ENCODE measurements around the gene KLK13. TPM values are rescaled to one million over a fixed set of nuclear protein-coding genes. Genes with fewer than 3 reads are reported as not detected.

The KLK13 gene
- total RNA-seq, 1 donor from 2014 or later: not detected

DNA sequence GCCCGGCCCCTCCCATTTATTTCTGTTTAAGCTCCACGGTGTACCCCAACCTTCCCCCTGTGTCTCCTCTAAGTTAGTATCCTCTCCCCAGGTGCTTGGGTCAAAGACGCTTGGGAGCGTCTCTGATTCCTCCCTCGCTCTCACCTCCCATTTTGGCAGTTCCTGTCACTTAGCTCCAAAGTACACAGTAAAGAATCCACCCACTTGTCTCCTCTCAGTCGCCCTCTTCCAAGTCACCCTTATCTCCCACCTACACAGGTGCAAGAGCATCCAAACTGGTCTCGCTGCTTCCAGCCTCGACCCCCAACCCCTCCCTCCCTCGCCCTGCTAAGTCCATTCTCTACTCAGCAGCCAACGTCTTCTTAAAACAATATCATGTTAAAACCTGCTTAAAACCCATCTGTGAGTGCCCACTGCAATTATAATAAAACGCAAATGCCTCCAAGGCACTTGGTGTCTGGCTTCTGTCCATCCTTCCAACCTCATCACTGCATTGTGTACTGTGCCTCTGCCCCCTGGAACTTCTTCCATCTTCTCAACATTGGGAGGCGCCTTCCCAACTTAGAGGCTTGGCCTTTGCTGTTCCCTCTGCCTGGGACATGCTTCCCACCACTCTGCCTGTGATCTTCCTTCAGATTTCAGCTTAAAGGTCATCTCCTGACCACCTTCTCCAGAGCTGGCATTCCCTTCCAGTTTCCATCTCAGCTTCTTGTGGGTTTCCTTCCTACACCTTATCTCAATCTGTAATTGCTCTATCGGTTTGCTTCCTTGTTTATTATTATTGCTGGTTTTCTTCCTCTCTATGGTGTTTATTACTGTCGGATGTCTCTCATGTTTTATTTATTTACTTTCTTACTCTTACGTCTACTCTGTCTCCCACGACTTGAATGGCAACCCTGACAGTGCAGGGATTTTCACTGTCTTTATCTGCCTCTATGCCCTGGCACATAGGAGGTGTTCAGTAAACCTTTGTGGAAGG is 27.3 kb upstream of the KLK13 start:
- DNase-seq (ENCODE audit: low read depth): no peak

DNA sequence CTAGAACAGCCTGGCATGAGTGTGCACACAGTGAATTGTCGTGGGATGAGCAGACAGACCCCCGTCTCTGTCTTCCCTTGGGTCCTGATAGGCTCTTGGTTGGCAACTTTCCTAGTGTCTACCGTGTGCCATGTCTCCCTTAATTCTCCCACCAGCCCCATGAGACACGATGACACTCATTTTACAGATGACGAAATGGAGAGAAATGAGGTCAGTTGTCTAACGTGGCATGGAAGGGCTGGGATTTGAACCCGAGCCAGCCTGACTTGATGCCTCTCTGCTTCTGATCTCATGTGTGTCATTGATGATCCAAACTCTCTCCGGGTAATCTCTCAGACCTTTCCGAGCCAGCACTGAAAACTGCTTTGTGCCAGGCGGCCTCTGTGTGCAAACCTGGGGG is 26.2 kb upstream of the KLK13 start:
- no peak for DNase-seq (ENCODE audit: low read depth)

DNA sequence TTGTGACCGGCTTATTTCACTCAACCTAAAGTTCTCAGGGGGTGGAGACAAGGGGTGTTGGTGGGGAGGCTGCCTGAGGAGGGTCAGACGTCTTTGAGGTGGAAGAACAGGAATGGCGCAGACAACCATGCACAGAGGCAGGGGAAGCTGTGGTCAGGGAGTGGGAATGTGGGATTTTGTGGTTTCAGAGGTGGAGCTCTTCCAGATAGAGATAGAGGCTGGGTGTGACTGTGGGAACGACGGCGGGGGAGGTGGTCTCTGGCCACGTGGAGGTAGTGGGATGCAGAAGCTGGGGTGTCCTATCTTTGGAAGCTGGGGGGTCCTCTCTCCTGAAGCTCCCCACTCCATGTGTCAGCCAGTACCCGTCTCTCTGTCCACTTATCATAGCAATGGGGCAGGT is 25.6 kb upstream of the KLK13 start:
- DNase-seq (ENCODE audit: low read depth): no peak

DNA sequence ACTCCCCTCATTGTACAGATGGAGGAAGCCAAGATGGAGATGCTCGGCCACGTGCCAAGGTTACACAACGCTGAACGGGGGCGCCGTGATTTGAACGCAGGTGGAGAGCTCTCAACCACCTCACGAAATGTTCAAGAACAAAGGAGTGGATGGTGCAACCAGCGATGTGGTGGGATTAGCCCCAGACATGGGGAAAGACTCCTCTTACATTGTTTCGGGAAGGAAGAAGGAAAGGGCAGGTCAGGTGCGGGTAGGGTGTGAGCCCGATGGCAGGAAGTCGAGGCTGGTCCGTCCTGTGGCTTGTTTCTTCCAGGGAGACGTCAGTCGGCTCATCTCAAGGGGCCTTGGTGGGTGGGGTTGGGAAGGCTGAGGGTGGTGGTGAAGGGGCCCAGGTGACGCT is 24.9 kb upstream of the KLK13 start:
- no peak for DNase-seq (ENCODE audit: low read depth)

DNA sequence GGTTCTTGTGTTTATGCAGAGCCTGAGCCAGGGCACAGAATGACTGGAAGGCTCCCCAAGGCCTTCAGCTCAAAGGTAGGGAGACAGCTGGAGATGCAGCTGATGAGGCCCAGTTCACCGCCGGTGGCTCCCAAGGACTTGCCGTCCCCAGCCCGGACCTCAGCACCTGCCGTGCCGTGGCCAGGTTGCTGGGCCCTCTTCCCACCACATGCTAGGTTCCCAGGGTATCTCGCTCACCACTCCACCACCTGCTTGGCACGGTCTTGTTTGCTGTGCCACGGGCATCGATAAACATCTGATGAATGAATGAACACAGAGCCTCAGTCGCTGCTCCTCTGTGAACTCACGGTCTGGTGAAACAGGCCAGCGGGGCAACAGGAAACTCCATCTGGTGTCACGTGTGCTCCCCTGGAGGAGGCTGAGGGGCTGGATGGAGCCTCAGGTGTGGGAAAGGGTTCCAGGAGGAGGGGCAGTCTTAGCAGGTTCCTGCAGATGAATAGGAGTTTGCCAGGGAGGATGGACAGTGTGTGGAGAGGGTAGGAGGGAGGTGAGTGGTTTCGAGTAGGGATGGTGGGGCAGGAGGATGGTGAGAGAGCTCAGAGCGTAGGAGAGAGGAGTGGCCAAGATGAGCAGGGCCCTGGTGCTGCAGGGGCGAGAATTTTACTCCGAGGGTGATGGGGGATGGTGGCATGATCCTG is 21.4 kb upstream of the KLK13 start:
- DNase-seq (ENCODE audit: low read depth): no peak

DNA sequence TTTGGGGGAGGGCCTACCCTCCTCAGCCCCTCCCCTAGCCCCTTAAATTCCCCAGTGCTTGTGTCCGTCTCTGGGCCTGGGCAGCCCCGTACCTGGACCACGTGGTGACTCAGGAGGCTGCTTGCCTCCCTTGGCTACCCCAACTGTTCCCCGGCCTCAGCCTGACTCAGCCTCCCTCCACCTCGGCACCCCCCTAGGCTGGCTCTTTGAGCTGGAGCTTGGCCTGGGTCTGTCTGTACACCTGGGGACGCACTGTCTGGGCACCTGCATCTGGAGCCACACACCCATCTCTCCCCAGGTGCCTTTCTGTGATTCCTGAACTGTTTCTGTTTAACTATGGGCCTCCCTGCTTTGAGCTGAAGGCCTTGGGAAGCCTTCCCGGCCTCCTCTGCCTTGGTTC is 19.6 kb upstream of the KLK13 start:
- DNase-seq (ENCODE audit: low read depth): no peak

DNA sequence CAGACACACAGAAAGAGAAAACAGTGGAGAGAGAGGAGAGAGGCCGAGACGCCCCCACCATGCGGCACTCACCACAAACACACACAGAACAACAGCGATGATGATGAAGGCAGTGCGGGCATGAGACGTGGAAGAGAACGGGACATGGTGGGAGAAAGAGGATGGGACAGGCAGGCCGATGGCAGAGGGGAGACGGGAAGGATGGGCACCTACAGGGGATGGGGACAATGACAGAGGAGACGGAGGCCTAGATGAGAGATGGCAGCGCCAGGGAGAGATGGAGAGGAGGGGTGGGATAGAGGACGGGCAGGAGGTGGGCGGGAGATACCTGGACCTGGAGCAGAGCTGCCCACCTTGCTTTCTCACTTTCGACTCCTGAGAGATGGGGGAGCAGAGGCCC is 18.9 kb upstream of the KLK13 start:
- no peak for DNase-seq (ENCODE audit: low read depth)

DNA sequence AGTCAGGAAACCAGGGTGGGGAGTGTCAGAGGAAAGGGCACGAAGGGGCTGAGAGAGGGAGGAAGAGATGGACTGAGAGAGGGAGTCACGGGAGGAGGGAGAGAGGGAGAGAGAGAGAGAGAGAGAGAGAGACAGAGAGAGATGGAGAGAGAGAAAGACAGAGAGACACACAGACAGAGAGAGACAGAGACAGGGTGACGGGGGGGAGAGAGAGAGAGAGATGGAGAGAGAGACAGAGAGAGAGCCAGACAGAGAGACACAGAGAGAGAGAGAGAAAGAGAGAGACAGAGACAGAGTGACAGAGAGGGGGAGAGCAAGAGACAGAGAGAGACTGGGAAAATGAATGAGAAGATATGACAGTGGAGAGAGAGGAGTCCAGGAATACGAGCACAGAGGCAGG is 18.3 kb upstream of the KLK13 start:
- DNase-seq (ENCODE audit: low read depth): no peak

DNA sequence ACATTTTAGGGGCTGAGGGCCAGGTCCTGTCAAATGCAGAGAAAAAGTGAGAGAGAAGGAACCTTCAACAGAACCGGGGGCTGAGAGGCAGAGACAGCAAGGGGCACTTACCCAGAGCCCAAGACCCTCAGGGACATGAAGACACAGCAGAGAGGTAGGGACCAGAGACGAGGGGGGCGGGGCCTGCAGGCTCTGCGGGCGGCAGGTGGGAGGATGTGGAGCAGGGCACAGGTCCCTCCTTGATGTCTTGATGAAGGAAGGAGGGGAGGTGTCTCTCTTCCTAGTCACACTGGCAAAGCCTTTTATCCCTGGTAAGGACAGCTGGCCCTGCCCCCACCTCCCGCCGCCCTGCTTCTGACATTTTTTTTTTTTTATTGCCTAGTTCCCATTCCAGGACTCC is 17.7 kb upstream of the KLK13 start, which contains the start of gene KLK14:
KLK14 (minus strand) TSS at position 277 of the 400 bp plus-strand sequence; CDS start at position 4, 273 bp downstream.
- DNase-seq (ENCODE audit: low read depth): no peak

DNA sequence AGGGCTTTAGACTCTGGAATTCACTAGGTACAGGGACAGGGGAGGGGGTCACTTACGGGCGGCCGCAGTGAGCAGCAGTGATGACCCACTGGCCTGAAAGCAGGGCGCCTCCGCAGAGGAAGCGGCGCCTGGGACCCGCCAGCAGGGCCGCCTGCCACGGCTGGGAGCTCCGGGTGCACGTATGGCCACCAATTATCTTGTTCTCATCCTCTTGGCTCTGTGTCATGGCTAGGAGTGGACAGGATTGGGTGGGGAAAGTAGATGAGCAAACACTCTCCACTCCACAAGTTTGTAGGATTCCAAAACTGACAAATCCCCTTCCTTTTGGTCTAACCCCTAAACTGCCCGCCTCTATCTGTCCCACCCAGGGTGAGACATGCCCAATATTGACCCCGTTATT is 16.6 kb upstream of the KLK13 start:
- no peak for DNase-seq (ENCODE audit: low read depth)

DNA sequence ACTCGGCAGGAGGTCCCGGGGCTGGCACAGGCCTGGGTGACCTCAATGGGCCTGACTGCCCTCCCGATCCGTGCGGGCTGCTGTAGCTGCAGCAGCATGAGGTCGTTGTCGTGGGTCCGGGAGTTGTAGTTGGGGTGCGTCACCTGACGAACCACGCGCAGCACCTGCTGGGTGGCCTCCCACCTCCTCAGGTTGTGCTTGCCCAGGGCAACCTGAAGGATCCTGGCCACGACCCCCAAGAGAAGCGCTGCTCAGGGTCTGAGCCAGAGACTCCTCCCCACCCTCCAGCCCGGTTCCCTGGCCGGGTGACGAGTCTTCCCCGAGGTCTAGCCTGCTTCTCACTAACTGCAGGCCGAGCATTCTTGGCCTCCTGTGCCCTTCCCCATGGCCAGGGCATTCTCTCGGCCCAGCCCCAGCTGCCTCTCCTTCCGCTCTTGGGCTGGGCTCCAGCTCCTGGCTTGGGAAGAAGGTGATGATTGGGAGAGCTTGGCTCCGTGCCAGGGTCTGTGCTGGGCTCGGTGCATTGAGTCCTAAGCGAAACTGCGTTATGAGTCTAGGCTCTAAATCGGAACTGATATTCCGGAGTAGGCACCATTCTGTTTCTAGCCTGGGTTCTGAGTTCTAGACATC is 14.7 kb upstream of the KLK13 start:
- no peak for DNase-seq (ENCODE audit: low read depth)

DNA sequence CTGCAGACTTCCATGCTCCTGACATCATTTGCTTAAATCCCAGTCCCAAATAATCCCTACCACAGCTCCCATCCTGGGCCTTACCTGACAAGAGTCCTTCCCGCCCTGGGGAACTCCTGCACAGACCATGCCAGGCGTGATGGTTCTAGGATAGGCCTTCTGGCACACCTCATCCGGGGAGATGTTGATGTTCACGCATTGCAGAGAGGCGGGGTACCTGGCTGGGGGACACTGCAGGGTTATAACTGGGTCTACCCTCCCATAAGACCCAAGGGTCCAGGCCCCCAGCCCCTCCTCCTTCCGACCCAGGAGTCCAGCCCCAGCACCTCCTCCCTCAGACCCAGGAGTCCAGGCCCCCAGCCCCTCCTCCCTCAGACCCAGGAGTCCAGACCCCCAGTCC is 13.8 kb upstream of the KLK13 start:
- no peak for DNase-seq (ENCODE audit: low read depth)

DNA sequence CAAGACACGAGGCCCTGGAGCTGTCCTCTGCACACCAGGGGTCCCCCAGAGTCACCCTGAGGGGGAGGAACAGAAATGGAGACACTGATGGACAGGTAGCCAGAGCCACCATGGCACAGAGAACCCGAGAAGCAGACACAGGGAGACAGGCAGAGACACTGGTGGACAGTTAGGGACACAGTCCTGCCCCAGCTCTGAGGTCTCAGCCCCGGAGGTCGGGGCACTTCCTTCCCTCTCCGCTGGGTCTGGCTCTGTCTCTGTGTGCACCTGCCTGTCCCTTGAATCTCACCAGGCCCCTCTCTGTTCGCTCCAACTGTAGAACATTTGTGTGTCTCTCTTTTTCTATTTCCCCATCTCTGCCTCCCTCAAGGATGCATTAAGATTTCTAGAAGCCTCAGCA is 13.2 kb upstream of the KLK13 start:
- no peak for DNase-seq (ENCODE audit: low read depth)

DNA sequence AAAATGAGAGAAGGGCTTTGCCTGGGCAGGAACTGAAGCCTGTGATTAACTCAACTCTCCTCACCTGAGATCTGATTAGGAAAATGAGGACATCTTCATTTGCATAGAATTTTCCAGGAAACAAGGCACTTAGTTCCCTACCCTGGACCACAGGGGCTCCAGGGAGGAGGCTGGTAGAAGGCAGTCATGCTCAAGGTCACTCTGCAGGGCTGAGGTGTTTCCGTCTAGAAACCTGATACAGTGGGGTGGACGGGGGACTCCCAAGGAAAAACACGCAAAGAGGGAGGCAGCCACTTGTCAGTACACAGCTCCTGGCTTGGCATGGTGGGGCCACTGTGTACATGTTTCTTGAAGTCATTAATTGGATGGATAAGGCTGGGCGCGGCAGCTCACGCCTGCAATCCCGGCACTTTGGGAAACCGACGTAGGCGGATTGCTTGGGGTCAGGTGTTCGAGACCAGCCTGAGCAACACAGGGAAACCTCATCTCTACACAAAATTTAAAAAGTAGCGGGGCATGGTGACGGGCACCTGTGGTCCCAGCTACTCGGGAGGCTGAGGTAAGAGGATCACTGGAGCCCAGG is 11.8 kb upstream of the KLK13 start:
- DNase-seq (ENCODE audit: low read depth): no peak

DNA sequence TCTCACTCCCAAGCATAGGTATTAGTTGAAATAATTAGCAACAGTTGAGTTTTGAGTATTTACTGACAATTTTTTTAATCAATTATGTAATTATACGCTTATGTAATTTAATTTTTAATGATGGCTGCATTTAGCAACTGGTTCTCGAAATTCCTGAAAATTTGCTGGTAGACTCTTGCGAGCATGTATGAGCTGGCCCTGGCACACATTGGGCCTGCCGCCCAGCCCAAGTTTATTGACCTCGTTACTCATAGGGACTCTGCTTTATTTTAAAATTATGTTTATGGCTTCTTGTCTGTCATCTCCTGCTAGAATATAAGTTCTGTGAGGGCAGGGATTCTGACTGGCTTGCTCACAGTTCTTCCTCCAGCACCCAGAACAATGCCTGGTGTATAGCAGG is 11.1 kb upstream of the KLK13 start:
- DNase-seq (ENCODE audit: low read depth): no peak

DNA sequence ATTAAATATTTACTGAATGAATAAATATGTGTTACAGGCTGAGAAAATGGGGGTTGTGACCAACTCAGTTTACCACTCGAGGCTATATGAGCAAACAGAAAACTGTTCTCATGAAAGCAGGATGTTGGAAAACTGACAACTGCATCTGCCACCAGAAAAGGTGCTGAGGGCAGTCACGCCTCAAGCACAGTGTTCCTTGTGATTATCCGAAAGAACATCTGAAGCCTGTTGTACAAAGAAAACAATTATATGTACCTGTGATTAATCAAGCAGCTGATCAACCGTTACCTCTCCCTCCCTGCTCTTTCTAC is 6.2 kb upstream of the KLK13 start:
- peak; percentile 32 for DNase-seq (ENCODE audit: low read depth)

DNA sequence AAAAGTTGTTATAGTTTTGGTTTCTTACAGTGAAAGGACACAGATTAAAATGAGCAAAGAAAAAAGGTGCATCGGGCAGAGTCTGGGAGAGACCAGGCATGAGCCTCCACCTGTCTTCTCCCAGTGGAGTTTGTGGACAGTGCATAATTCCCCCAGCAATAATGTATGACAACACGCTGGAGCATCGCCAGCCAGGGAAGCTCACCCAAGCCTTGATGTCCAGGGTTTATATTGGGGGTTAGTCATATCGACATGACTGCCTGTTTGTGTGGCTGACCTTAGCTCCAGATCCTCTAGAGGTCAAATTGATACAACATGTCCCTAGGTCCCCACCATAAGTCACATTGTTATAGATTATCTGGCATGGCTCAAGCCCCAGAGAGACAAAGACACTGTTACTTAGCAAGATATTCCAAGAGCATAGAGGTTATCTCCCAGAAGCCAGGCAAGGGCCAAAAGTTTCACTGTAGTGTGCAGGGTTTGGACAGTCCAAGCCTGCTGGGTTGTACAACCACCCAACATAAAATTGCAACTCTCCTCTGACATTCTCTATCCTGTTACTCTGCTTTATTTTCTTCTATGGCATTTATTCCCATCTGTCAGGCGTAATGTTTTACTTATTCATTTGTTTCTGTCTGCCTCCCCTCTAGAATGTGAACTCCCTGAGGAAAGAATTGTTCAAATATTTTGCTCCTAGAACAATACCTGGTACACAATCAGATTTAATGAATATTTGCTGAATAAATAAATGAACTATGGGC is 5.6 kb upstream of the KLK13 start:
- DNase-seq (ENCODE audit: low read depth): no peak

DNA sequence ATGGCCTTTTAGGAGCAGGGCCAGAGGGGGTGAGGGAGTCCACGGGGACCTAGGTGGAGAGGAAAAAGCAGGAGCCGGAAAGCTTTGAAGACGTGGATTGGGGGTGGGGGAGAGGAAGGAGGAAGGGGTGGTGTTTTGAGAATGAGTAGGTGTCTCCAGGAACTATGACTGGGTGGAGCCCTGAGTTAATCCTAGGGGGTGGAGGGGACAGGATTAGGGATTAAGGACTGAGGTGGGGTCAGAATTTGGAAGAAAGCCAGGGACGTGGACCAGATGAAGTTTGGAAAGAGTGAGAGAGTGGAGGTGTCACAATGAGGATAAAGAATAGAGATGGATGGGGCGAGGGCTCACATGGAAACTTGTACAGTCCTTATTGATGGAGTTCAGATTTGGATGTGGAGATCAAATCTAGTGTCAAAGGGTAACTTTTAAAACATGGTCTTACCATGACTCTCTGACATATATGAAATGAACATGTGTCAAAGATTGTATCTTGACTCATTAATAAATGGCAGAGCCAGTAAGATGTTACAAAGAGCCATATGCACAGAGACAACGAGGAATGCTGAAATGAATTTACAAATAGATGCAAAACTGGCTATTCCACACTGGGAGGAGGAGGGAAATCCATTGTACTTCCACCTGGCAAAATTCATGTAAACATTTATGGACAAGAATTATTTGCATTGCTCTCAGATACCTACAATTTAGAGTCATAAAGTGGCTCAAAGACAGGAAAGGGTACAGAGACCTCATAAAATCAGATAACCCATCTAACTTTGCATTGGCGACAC is 1.7 kb upstream of the KLK13 start:
- no peak for DNase-seq (ENCODE audit: low read depth)

DNA sequence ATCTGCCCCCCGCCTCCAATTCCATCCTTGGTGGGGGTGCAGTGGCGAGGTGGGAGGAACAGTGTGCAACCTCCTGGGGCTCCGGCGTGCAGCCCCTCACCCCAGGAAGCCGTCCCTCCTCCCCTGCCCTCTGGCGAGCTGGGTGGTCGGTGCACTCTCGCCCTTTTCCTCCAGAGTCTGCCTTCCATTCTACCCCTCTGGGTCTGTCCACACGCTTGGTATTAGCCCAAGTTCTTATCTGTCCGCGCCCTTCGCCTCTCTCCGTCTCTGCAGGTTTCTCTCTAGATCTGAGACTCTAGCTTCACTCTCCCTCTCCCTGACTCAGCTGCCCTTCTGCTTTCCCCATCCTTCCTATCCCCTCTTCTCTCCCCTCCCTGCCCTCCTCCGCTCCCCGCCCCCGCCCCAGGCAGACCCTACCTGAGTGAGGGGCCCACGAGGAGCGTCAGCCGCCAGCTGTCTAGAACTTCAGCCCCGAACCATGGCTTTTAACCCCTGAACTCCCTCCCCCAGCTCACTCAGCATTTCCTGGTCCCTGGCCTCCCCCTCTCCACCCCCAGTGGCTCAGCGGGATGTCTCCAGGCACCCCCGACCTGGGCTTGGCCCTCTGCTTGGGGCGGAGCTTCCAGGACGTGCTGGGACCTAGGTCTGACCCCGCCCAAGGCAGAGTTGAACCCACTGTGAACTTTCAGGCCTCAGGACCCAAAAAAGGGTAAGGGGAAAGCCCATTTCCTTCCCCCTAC is 499 bp upstream of the KLK13 start:
- no peak for DNase-seq (ENCODE audit: low read depth)

DNA sequence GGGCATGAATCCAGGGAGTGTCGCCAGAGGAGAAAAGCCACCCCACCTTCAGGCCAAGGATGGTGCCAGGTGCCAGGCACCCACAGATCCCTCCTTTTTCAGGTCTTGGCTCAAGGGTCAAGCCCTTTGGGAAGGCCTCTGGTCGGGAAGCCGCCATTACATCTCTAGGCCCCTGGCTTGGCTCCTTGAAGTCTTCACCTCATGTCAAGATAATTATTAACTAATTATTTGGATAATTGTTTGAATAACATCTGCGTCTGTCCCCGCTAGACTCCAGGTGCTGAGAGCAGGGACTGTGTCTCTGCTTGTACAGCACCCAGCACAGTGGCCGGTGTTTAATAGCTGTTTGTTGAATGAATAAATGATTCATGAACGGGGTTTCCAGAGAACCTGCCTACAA is 1.2 kb downstream of the KLK13 start:
- DNase-seq (ENCODE audit: low read depth): no peak

Measured in renal cortical epithelial cell (primary cell).